GM18519 (cell line): Measurements from ENCODE around the gene SCN5A.
"Not testable (repeated sequence)": the region's sequence is repeated elsewhere in the genome, so short reads cannot be mapped to it uniquely, and the experiment has no call there.

ENCODE experiments used
- ATAC-seq: cut with Tn5 transposase; IDR thresholded peaks from one replicate; pipeline ENCODE4 v1.9.1; 2021; ENCODE audit warnings: mild to moderate bottlenecking, moderate library complexity; ENCODE audit not compliant: unreplicated experiment, low FRiP score

The SCN5A gene

DNA sequence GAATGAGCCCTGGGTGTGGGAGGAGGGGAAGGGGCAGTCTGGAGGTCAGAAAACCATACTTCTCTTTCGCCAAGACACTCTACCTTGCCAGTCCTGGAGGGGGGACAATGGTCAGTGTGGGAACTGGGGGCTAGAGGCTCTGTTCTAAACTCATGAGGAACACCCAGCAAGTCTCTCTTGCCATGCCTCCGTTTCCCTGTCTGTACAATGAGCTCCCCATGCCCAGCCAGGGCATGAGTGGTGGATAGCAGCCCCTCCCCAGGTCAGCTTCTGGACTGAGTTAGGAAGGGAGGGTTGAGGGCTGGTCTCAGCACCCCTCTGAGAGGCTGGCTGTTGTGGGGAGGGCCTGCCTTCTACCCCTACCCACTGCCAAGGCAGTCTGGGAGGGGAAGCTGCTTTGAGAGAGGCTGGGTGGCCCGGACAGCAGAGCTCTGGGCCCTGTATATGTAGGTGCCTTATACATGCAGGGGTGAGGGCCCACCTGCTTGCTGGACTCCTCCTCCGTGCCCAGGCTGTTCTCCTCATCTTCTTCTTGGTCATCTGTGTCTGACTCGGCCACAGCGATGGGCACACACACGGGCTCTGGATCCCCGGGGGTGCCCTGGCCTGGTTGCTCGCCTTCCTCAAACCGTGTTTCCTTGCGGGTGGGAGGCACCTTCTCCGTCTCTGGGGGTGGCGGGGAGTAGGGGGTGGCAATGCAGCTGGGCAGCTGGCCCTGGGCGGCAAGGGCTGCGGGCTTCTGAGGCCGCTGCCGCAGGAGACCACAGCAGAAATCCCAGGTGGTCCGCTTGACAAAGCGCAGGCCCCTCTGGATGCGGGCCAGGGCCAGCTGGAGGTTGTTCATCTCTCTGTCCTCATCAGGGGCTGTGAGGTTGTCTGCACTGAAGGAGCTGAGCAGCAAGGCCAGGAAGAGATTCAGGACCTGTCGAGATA is 68.8 kb downstream of the SCN5A start:
- ATAC-seq: no peak

DNA sequence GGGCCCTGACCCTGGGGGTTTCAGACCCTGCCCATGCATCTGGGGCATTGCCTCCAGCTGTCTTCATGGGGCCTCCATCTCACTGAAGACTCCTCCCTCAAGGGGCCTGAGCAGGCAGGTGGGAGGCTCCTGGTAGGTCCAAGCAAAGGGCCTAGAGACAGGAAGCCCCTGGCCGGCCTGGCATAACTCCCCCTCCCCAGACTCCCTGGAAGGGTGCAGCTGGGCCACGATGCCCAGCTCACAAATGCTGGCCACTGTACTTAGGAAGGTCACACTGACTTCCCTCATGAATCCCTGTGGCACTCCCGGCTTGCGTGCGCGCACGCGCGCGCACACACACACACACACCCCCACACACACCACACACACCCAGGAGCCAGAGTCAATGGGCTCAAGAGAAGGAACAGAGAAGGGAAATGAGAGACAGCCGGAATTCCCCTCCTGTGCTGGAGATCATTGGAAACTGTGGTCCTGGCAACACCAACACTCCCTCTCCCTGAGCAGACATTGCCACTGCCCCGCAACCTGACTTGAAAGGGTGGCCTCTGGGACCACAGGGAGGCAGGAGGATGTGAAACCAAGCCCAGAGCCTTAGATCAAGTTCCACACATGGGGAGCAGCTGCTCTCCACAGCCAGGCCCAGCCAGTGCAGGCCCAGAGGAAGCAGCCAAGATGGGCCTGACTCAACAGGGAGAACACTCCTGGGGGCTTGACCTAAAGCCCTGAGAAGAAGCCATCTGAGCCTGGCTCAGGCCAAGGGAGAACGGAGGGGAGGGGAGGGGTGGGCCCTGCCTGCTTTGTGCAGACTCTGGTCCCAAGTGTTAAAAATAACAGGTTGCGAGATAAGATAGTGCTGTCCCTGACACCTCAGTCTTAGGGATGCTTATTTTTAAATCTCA is 69.7 kb downstream of the SCN5A start:
- ATAC-seq: no peak

DNA sequence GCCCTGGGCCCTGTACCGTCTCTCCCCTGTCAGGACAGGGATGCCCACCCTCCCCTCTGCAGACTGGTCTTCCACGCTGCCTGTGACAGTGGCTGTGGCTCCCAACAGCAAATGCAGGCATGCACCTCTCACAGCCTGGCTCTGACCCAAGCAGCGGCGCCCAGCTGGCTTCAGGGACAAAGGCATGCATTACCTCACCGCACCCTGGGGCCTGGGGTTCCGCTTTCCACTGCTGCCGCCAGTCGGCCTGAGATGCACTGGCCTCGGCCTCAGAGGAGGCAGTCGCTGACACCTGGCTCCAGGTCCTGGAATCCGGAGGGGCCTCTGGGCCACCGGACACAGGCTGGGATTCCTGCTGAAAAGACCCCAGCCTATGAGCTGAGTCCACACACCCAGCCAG is 70.3 kb downstream of the SCN5A start:
- no peak for ATAC-seq

DNA sequence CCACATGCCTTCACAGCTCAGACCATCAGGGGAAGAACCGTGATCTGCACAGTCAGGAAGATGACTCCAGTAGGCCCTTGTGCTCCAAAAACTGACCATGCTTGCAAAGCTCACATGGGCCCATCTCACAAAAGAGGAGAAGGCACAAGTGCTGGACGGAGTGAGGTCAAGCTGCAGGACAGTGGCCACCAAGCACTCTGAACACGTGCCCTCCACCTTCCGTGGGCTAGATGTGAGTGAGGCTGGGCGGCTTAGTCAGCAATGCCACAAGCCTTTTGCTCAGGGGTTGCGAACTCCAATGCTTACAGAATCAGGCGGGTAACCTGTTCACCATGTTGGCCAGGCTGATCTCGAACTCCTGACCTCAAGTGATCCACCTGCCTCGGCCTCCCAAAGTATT is 70.9 kb downstream of the SCN5A start:
- ATAC-seq: no peak

DNA sequence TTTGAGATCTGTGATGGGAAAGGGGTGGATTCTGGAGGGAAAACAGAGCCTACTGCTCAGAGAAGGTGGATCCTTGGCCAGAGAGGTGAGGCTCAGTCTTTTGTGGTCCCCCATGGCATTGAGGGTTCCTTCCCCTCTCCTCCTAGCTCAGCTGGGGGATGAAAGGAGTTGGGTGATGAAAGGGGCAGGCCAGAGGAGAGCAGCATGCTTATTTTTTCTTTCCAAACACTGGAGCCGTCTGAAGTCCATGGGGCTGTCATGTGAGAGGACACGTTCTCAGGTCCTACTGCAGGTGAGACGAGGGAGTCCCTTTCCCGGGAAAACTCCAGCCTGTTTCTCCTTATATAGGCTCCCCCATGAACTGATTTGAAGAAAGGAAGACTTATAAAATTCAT is 71.4 kb downstream of the SCN5A start:
- ATAC-seq: no peak

DNA sequence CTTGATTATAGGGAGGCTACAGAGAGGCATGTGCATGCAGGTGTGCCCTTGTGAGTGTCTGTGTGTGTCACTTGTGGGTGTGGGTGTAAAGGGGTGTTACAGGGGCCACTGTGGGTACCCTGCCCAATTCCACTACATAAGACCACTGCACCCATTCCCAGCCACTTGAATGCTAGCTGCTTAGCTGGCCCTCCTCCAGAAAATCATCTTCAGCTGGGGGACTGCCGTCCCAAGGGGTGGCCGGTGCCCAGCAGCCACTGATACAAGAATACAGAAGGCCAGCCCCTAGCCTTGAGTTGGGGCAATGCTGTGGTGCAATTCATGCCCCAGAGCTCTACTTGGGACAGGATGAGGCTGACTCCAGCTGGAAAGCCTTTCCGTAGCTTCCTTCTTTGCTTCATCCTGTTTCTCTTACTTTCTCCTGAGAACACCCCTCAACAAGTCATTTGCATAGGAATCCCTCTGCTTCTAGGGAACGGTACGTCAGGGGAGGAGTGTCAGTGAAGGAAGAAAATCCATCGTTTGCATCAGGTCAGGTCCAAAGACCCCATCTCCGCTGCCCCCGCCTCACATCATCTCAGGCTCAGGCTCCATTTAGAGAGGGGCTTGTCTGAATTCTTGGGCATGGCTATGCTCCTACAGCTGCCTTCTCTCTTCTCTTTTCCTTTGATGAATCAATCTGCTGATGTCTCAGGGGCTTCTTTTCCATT is 72.0 kb downstream of the SCN5A start:
- ATAC-seq: no peak

DNA sequence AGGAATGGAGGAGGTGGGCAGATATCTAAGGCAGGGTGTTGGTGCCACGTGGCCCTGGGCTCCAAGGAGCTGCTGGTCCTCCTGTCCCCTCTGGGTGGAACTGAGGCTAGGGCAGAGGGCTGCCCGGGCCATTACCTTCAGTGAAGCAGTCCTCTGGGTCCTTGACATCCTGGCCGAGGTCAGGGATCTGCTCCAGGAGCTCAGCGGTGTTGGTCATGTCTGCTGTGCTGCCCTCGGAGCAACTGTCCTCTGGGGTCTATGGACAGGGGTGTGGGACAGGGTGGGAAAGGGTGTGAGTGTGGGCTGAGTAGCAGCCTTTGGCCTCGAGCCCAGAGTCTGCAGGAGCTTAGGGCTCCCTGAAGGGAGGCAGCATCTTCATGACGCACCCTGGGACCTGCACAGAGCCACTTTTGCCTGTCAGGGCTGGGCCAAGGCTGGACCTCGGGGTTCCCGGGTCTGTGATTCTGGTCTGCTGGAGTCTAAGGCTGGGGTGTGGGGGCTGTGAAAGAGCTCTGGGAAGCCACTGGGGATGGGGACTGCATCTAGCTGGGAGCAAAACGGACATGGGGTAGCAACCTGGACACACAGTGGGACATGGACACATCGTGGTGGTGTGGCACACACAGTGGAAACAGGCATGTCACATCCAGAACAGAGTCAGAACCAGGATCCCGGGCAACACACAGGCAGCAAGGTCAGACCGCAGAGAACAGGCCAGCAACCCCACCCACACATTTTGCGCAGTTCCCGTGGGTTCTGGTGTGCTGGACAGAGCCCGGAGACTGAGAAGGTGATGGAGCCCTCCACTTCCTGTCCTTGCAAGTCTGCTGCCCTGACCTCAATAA is 72.7 kb downstream of the SCN5A start:
- ATAC-seq: no peak

DNA sequence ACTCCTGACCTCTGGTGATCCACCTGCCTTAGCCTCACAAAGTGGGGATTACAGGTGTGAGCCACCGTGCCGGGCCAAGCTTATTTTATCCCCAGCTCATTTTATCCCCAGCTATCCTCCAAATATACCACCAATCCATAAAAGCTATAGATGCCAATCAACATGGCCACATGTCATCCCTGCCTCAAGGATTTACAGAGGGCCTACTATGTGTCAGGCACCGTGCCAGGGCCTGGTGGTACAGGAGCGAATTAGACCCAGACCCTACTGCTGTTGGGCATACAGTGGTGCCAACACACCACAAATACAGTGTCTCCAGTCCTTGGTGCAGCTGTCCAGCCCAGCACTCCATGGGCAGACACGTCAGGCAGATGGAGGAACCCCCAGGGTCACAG is 73.4 kb downstream of the SCN5A start:
- no peak for ATAC-seq

DNA sequence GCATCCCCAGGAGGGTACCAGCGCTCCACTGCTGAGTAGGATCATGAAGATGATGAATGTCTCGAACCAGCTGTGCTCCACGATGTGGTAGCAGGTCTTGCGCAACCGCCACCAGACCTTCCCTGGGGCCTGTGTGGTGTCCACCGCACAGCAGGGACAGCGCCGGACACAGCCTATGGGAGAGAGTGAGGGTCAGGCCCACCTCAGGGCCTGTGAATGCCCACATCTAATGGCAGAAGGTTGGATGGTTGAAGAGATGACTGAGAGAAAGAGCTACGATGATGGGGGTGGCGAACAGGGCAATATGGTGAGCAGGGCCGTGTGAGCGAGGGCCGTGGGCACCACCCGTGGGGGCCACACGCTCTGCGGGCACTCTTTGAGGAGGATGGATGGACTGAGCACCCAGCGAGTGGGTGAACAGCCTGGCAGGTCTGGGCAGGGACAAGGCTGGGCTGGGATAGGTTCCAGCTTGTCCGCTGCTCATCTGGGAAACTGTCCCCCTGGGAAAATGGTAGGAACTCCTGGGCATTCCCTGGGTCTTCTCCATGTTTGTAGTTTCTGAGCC is 74.1 kb downstream of the SCN5A start:
- no peak for ATAC-seq

DNA sequence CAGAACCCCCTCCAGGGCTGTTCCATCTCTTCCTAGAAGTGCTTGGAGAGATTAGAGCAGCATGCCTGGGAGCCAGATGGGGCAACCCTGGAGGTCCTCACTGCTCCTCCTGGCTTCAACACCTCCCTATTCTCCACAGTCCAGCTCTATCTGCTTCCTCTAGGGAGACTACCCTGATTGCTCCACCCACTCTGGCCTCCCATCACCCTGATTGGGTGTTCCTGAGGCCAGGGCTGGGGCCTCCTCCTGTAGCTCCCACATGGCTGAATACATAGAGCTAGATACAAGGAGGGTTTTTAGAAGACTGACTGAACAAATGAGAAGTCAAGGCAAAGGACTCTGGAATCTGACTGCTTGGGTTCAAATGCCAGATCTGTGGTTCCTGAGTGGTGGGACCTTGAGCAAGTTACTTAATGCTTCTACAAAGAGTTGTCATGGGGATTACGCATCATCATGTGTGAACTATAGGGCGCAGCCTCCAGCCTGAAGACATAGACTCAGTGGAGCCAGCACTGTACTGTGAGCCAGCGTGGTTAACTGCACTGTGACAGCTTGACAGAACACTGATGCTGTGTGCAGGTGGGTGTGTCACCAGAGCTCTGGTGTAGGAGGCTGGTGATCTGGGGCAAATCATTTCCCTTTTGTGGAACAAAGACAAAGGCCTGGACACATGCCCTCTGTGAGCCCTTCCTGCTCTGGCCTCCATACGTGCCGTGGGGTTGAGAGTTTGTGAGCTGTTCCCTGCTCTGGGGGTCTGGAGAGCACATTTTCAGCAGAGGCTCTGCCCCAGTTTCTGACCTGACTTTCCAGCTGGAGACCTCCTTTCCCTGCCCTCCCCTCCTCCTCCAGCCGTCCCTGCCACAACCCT is 74.8 kb downstream of the SCN5A start:
- no peak for ATAC-seq

DNA sequence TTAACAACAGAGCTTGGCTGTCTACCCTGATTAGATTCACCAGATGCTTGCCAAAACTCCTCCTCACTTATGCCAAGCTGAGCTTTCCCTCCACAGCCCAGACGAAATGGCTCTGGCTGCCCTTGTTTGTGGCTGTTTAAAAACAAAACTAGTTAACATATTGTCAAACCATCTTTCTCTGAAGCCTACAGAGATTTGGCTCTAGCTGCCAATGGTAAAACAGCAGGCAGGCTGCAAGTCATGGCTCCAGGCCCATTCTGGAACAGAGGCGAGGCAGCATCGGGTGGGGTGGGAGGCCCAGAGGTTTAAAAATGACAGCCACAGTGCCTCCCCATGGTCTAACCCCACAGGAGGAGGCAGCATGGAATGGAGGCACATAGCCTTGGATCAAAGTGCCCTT is 75.9 kb downstream of the SCN5A start:
- ATAC-seq: no peak

DNA sequence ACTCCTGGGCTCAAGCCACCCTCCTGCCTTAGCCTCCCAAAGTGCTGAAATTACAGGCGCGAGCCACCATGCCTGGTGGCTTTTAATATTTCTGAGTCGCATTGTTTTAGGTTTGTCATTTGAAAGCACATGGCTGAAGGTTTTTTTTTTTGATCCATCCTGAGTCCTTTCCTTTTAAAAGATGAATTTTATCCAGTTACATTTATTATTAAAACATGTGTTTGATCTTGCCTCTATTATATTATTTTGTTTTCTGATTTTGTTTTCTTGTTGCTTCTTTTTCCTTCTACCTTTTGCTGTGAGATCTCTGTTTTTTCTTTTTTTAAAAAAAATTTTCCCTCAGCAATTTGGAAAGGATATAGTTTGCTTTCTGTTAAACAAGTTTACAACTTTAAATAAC is 76.4 kb downstream of the SCN5A start:
- ATAC-seq: no peak

DNA sequence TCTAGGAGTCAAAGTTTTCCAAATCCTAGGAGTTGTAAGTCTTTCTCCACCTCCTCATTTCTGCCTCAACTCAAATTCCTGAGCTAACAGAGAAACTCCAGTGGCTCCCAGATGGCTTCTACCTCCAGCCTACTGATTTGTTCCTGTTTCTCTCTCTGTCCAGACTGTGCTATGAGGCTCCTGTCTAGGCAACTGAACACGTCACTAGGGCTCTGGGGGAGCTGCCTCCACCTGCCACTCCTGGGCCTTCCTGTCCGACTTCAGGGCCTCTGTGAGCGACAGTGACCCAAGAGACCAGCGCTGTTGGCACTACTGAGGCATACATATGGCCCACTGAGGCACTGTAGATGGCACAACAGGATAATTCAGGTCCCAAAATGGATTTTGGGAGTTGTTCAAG is 82.0 kb downstream of the SCN5A start:
- no peak for ATAC-seq

DNA sequence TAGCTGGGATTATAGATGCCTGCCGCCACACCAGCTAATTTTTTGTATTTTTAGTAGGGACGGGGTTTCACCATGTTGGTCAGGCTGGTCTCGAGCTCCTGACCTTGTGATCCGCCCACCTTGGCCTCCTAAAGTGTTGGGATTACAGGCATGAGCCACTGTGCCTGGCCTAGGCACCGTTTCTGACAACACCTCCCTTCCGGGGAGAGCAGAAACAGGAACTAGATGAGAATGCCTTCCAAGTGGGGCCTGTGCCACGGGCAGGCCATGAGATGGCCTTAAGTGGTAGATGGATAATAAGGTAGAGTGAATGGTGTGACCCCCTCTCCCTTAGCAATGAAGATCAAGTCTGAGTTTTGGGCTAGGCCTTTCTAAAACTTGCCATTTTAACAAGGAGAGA is 82.7 kb downstream of the SCN5A start:
- ATAC-seq: not testable (repeated sequence)

DNA sequence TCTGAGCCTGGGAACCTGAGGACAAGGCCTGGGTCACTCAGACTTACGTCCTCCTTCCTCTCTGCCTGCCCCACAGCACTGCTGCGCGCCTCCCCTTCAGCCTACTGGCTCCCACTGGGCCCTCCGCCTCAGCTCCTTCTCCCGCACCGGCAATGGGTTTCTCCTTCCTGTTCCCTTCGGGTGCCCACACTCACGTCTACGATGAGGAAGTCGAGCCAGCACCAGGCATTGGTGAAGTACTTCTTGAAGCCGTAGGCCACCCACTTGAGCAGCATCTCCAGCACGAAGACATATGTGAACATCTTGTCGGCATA is 83.3 kb downstream of the SCN5A start:
- ATAC-seq: no peak

DNA sequence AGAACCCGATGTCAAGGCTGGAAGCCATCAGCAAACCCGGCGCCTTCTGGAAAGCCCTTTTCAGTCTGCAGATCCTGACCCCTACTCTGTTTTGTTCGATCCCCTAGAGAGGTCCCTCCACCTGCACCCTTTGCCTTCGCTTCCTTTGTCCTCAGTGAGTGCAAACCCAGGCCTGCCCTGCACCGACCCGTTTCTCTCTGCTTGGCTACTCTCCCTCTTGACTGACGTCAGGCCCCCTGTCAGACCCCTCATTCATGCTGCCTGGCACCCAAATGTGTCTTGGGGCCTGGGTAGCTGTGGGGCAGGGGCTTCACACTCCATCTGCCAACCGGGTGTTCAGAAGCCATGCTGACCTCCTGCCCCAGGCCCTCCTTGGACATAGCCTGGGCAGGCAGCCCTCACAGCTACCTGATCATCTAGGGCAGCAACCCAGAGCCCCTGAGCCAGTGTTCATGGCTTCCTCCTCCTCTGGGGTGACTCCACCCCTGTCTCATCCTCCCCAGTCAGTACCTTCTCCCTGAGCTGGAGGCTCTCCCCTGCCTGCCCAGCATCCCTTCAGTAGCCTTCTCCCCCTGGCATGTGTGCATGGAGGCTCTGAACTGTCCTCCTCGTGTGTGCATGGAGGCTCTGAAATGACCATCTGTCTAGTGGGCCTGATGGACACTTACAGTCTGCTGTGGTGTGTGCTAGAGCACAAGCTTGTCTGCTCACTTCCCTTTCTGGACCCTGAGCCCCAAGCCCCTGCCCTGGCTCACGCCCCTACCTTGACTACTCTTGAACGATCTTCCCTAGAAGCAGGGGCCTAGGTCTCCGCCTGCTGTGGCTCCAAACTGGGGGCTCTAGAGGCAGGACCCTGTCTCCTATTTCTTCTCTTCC is 83.9 kb downstream of the SCN5A start:
- no peak for ATAC-seq

DNA sequence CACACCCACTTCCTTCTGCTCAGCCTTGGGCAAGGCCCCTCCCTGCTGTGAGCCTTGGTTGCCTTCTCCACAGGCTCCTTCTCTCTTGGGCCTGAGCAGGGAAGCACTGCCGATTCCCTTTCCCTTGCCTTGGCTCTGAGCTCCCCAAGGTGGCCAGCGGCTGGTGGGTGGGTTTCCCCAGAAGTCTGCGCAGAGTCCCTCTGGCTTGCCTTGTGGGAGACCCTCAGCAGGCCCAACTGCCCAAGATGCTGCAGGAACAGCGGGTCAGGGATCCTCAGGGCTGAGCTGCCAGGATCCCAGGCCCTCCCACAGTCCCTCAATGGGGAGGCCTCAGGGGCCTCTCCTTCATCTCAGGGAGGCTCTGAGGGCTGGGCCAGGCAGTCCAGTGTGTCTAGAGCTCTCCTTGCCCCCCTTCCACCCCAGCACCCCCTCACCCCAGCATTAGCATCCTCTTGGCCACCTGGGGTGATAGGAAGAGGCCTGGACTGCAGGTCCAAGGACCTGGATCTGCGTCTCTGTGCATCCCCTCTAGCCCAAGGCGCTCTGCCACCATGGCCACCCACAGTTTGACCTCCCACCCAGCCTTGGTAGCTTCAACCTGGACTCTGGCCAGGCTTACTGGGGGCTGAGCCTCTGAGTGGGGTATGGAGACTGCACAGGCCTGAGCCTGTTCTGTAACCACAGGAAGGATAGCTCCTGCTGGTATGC is 84.7 kb downstream of the SCN5A start:
- ATAC-seq: no peak
